ENCODE results near the gene PSMD6. TPM values are rescaled to one million over a fixed set of nuclear protein-coding genes. Genes with fewer than 3 reads are reported as not detected.

Gene PSMD6
- total and polyA plus RNA-seq, 8 donors = 15.8 to 98.5 (median 55.5) TPM

DNA sequence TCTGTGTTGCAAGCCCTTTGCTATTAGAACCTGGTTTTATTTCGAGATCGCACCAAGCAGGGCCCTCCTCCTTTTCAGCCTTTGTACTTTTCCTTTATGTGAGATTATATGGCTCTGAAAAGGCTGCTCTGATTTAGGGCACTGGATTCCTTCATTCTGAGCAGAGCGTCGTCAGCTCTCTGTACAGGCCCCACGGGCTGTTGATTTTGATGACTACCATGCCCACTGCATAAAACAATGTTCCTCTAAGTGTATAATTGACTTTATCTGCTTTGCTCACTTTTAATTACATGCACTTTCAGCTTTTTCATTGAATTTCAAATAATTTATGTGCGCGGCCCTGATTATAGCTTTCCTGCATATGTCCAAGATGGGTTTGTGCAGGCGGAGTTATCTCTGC, 4.4 kb upstream of the PSMD6 start:
- TF ChIP-seq POLR2AphosphoS5 (IDR thresholded peaks at IDR 0.05) = no peak
- no peak for TF ChIP-seq EP300 (IDR thresholded peaks at IDR 0.05)
- no peak for TF ChIP-seq POLR2A (IDR thresholded peaks at IDR 0.05)
- TF ChIP-seq CTCF (IDR thresholded peaks at IDR 0.05) = no peak
- H3K27ac ChIP-seq = no peak overlapping the region
- no peaks in the 10 kb centered on the region for H3K9me3 ChIP-seq
- H3K4me1 ChIP-seq = peaks cover 0 to 21% (median 14%) of the 10 kb centered on the region in 4 donors
- WGBS, 5 donors = 77 to 83% (median 79%) methylated on average over 8 of the region's 8 CpGs
- peaks cover 0 to 25% (median 3%) of the 10 kb centered on the region in 3 donors for H3K27me3 ChIP-seq
- DNase-seq = no peak
- no peaks in the 10 kb centered on the region for H3K36me3 ChIP-seq
- intact Hi-C loops (cut with DNase I; ENCODE audit: low total_unique reads) = no loop called here
- H3K4me3 ChIP-seq = no peak overlapping the region

GRCh38 chr3:64026346-64026745, 3.1 kb upstream of the PSMD6 start:
- intact Hi-C loops (cut with DNase I; ENCODE audit: low total_unique reads) = no loop called here
- WGBS, 5 donors = 72 to 90% (median 79%) methylated on average over 2 of the region's 2 CpGs
- no peak for TF ChIP-seq CTCF (IDR thresholded peaks at IDR 0.05)
- no peak for TF ChIP-seq EP300 (IDR thresholded peaks at IDR 0.05)
- no peak for TF ChIP-seq POLR2A (IDR thresholded peaks at IDR 0.05)
- no peak for TF ChIP-seq POLR2AphosphoS5 (IDR thresholded peaks at IDR 0.05)

GRCh38 chr3:64023861-64024223, 548 bp upstream of the PSMD6 start:
- Histone ChIP-seq H3K36me3 (peaks cover 14 to 31% (median 27%) of the 10 kb centered on the region in 4 donors), H3K4me3 (peak overlapping the region; percentile 72 to 94 (median 84)), H3K9me3 (no peaks in the 10 kb centered on the region), H3K27ac (peak overlapping the region in 4 of 5 donors; percentile 84 to 91 (median 87)), H3K27me3 (peaks cover 0 to 17% (median 3%) of the 10 kb centered on the region in 3 donors), H3K4me1 (peaks cover 15 to 42% (median 27%) of the 10 kb centered on the region in 4 donors)
- WGBS, 5 donors = 64 to 71% (median 67%) methylated on average over 5 of the region's 5 CpGs
- intact Hi-C loops (cut with DNase I; ENCODE audit: low total_unique reads) = no loop called here
- DNase-seq = no peak
- TF ChIP-seq CTCF (IDR thresholded peaks at IDR 0.05) (no peak), EP300 (IDR thresholded peaks at IDR 0.05) (no peak), POLR2A (IDR thresholded peaks at IDR 0.05) (no peak), POLR2AphosphoS5 (IDR thresholded peaks at IDR 0.05) (no peak)

More at GRCh38 chr3:64026346-64026745, 3.1 kb upstream of the PSMD6 start:
- Histone ChIP-seq H3K27me3 (peaks cover 0 to 25% (median 3%) of the 10 kb centered on the region in 3 donors), H3K4me1 (peaks cover 13 to 35% (median 27%) of the 10 kb centered on the region in 4 donors), H3K4me3 (no peak overlapping the region), H3K9me3 (no peaks in the 10 kb centered on the region), H3K36me3 (peaks cover 0 to 6% (median 3%) of the 10 kb centered on the region in 4 donors), H3K27ac (no peak overlapping the region)
- DNase-seq = no peak

DNA sequence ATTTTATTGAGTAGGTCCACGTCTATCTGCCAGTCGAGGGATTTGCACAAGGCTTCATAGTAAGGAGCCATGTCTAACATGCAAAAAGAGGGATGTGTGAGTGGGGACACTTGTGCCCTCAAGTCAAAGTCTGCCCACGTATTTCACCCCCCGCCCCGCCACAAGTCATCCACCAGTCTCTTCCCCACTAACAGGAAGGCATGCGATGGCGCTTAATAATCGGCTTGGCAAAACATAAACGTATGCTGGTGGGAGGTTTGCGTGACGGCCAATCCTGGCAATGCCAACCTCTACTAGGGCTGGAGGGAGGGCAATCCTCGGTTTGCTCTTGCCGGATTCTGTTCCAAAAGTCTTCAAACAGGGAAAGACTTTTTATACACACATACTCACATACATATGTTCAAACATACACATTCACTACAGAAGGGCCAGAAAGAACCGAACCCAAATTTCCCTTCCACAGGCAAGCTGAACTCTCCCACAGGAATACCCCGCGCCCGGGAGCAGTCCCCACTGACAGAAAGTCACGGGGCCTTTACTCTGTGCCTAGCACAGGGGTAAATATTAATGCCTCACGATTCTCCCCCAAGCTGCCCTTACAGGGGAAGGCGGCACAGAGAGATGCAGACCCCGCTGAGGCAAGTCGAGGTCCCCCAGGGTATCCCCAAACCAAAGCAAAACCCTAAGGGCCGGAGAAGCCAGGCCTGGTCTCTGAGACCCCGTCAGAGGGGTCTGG, 675 bp downstream of the PSMD6 start:
- Histone ChIP-seq H3K4me1 (peaks cover 15 to 42% (median 29%) of the 10 kb centered on the region in 4 donors), H3K27me3 (peaks cover 0 to 6% (median 0%) of the 10 kb centered on the region in 3 donors), H3K27ac (peak overlapping the region; percentile 84 to 91 (median 89)), H3K4me3 (peak overlapping the region; percentile 72 to 94 (median 84)), H3K36me3 (peaks cover 25 to 44% (median 40%) of the 10 kb centered on the region in 4 donors), H3K9me3 (no peaks in the 10 kb centered on the region)
- TF ChIP-seq CTCF (IDR thresholded peaks at IDR 0.05) (no peak), POLR2AphosphoS5 (IDR thresholded peaks at IDR 0.05) (no peak), POLR2A (IDR thresholded peaks at IDR 0.05) (no peak), EP300 (IDR thresholded peaks at IDR 0.05) (no peak)
- intact Hi-C loops (cut with DNase I; ENCODE audit: low total_unique reads) = no loop called here
- peak in 1 of 2 donors; percentile 49 for DNase-seq
- 12 to 15% (median 13%) methylated on average over 22 to 24 of the region's 24 CpGs for WGBS, 5 donors
